GM04504 (cell line): ENCODE measurements around the gene DNAI2.

Source experiments
- DNase-seq: peaks from one replicate; pipeline ENCODE4 v3.0.0-alpha.2; 2012; ENCODE audit warnings: low read depth

DNAI2 gene, protein sequence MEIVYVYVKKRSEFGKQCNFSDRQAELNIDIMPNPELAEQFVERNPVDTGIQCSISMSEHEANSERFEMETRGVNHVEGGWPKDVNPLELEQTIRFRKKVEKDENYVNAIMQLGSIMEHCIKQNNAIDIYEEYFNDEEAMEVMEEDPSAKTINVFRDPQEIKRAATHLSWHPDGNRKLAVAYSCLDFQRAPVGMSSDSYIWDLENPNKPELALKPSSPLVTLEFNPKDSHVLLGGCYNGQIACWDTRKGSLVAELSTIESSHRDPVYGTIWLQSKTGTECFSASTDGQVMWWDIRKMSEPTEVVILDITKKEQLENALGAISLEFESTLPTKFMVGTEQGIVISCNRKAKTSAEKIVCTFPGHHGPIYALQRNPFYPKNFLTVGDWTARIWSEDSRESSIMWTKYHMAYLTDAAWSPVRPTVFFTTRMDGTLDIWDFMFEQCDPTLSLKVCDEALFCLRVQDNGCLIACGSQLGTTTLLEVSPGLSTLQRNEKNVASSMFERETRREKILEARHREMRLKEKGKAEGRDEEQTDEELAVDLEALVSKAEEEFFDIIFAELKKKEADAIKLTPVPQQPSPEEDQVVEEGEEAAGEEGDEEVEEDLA

DNA sequence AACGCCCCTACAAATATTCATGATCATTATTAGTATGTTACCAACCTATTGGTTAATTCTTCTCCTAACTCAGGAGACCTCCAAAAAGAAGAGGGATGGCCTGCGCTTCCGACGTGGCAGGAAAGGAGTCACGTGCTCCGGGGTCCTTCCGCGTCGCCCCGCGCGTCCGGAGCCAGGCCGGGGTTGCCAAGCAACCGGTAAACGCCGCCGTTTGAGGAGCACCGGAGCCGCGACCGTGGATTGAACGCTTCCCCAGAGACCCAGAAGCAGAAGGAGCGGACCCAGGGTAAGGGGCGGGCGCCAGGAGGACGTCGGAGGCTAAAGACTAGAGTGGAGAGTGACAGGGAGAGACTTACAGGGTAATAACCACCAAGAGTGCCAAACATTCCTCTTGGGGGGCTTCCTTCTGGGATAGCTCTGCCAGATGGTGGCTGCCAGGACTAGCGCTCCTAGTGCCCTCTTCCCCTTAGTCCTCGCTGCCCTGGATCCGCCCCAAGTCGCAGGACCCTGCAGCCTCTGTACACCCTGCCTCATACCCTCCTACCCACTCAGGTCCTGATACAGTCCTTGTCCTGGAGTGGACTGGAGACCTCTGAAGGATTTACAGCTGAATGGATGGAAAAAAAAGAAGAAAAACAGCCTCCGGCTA lies at the start of gene DNAI2:
TSS of gene DNAI2 (plus strand) at position 175 of the 649 bp plus-strand sequence. CDS start 7,584 bp downstream, outside the sequence.
- no peak for DNase-seq

DNA sequence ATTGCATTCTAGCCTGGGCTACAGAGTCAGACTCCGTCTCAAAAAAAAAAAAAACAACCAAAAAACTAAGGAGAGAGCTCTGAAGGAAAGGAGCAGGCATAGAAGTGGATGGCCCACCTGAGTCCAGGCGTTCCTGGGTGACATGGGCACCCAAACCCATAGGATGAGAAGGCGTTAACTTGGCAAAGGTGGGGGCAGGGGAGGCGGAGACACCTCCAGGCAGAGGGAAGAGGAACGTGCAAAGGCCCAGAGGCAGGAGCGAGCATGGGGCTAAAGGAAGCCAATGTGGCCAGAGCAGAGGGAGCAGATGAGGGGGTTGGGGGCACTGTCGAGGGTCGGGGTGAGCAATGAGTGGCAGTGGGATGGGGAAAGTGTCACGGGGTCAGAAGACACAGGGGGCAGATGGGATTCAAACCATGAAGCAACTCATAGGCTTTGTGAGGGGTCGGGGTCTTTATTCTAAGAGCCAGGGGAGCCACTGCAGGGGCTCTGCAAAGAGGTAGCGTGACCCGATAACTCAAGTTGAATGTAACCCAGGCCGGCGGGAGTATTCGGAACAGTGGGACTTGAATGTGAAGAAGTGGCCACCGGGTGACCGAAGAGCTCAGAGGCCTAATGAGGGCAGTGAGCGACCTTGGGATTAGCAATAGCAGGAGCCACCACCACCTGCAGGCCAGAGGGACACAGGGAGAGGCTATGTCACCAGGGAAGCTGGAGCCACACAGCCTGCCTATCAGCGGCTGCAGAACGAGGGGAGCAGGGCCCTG lies 48.9 kb upstream of the DNAI2 start:
- no peak for DNase-seq

DNA sequence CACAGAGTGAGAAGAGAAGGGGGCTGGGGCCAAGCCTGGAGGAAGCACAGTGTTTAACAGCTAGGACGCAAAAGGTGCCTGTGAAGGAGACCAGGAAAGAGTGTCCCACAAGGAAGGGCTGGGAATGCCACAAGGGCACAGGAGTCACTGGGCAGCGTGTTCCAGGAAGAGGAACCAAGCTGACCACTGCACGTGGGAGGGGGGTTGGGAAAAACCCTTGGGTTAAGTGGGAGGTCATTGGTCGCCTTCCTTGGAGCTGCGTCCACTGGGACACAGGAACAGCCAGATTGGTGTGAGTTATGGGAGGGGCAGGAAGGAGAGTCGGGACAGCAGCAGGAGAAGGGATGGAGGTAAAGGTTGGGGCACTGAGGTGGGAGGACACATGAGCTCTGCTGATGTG lies 47.8 kb upstream of the DNAI2 start:
- DNase-seq: no peak

DNA sequence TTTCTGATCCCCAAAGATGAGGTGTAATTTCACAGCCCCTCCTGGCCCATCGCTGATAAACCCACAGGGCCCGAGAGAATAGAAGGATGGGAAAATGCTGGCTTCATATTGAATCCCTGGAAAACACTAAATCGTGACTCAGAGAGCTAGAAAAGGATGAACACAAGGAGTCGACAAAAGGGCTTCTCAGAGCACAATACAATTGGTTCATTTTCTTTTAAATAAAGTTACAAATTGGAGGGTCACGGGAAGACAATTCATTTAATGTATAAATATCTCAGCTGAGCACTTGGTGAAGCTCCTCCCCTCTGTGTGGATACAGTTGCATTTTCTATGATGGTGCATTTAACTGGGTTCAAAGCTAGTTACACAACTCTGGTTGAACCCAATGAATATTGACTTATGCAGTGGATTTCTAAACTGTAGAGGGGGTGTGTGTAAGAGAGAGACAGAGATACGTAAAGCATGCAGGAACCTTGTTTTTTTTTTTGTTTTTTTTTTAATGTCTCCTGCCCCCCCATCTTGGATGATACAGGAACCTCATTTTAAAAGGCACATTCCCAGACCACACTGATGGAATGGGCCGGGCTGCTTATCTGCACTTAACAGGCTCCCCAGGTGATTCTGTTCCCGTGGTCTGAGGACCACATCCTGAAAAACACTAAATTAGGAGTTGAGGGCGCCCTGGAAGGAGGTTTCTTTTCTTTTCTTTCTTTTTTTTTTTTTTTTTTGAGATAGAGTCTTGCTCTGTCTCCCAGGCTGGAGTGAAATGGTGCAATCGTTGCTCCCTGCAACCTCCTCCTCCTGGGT lies 46.6 kb upstream of the DNAI2 start:
- DNase-seq: no peak

DNA sequence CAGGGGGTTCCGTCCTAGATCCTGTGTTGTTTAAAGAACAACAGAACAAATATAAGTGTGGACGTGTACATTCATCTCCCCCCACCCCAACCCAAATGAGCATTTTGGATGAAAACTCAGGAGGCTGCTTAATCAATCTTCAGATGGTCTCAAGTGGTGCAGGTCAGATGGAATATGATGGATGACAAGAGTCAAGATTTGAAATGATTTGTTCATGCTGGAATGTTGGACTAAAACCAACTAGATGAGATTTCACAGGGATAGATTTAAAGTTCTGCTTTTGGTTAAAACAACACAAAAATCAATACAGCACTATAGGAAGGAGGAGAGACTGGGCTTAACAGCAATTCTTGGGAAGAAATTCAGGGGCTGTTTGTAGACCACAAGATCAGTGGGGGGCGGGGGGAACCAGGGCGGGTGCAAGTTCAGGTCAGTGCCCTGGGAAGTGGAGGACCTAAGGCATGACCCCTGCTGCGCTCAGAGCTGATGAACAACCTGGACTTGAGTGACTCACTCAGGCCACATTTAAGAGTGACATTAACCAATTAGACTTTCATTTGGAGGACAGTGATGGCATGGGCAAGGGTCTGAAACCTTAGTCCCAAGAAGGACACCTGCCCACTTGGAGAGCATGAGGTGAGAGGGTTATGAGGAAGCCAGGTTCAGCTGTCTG lies 45.6 kb upstream of the DNAI2 start:
- DNase-seq: no peak

DNA sequence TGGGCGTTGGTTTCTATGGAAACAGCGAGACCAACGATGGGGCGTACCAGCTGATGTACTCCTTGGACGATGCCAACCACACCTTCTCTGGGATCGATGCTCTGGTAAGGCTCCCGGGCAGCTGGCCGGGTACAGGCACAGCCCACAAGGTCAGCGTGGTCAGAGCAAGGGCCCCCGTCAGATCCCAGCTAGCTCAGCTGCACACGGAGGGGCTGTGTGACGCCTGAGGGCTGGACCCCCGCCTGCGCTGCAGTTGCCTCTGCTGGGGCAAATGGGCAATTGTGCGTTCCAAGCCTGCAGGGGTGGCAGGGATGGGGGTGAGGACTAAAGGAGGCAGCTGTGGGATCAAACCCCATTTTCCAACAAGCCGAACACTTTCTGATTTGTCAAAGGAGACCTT lies 43.1 kb upstream of the DNAI2 start:
- no peak for DNase-seq

DNA sequence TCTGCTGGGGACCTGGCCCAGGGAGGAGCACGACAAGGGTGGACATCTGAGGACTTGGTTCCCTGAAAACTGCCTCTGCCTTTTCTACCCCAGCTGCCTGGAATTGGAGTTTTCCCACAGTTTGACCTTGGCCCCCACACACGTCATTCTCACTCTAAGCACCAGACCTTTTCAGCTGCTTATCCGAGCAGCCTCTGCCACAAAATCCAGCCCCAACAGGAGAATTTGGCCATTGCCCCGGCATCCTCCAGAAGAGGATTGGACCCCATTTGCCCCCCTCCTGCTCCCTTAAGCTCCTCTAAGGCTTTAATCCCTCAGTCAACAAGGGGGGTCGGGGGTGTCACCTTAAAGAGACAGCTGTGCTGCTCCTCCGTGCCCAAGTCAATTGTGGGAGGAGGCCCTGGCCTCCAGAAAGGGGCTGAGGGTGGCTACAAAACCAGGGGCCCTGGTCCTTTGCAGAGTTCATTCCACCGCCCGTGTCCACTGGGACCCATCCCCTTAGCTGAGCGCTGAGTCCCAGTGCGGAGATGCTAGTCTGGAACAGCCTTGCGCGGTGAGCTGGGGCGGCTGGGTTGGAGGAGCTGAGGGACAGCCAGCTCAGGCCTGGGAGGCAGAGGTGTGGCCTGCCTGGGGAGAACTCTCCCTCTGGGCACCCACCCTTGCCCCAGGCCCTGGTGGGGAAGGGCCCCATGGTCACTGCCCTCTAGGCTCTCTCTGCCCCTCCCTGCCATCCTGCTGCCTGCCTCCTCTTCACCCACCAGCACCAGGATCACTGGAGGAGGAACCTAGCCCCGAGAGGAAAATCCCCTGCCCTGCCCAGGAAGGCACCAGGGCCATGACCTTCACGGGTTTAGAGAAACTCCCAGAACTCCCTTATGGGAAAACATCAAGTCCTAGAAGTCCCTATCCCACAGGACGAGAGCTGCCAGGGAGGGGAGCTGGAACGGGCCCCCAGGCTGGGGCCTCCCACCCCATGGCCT lies 41.8 kb upstream of the DNAI2 start:
- DNase-seq: no peak

DNA sequence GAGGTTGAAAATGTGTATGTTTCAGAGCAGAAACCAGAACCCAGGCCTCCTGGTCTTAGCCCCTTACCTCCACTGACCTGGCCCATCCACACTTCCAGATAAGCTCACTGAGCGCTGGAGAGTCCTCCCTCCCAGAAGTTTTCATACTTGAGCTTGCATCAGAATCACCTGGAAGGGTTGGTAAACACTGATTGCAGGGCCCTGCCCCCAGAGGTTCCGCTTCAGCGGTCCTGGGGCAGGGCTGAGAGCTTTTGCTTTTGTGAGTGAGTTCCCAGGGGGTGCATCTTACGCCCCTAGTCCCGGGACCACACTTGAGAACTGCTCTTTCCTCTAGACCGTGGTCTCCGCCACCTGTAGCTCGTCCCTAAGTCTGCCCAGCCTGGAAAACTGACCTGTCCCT lies 40.1 kb upstream of the DNAI2 start:
- DNase-seq: no peak

DNA sequence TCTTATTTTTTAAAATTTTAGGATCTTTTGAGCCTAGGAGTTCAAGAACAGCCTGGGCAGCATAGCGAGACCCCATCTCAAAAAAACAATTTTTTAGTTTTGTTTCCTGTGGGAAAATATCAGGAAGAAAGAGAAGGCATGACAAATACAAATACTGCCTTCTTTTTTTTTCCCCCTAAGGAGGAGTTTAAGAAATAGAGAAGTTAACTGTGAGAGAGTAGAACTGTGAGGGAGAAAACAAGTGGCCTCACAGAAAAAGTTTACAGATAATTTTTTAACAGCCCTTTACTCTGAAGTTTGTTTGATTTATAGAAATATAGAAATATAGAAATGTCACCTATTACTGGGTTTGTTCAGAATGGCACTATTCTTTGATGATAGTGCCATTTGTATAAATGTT lies 39.5 kb upstream of the DNAI2 start:
- no peak for DNase-seq

DNA sequence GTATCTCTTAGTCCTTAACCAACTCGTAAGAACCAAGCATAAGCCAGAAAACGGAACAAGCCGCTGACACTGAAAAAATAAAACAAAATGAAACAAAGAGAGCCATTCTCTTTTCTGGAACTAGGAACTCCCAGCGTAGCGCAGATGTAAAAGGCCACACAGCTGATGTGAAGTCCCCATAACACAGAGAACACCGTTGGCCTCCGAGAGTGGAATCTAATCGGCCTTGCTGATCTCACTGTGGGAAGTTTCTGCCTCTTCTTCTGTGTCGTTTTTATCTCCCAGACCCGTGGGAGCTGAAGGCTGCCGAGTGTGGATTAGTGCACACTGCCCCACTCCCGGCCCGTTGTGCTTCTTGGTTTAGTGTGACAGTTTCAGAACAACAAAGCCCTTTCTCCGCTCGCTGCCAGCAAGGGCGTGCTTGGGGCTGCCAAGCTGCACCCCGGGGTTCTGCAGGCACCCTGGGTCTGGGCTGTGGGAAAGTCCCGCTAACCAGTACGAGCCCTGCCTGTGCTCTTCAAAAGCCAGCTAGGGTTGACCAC lies 38.9 kb upstream of the DNAI2 start:
- no peak for DNase-seq

DNA sequence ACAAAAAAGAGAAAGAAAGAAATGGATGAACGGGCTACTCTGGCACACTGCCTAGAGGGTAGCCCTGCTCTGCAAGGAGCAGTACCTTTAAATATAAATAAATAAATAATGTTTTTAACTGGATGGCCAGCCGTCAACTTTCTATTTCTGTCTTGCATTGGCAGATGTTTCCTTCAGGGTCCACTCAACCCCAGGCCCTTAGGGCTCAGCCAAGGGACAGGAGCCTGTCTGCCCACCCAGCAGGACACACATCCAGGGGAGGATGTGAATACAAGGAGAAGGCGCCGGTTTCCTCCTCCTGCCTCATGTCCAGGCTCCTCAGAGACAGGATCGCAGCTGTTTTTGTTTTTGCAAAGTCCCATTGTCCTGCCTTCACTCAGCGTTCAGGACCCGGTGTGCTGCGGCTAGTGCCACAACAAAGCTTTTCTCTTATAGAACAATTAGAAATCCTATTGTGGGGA lies 38.1 kb upstream of the DNAI2 start:
- no peak for DNase-seq

DNA sequence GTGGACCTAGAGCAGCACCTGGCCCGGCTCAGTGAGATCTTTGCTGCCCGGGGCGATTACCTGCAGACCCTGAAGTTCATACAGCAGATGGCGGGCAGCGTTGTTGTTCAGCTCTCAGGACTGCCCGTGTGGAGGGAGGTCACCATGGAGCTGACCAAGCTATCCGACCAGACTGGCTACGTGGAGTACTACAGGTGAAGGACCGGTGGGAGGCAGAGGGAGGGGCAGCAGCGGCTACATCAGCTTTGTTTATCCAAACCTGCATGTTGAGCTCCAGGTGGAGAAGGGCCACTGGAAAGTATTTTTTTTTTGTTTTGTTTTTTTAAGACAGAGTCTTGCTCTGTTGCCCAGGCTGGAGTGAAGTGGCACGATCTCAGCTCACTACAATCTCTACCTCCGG lies 36.7 kb upstream of the DNAI2 start:
- no peak for DNase-seq

DNA sequence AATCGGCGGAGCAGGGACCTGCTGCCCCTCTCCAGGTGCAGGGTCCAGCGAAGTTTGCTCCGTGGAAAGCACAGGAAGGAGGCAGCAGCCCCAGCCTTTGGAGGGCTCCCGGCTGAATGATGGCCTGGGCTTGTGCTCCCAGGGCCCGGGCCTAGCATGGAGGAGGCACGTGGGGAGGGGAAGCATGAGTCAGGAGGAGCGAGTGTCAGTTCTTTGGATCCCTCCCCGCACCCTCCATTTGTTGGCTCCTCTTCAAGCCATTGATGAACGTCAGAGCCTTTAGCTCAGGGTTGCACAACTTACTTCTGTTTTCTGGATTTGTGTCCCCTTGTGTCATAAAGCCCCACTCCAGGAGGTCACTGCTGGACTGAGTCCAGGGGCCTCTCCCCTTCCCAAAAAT lies 34.9 kb upstream of the DNAI2 start:
- no peak for DNase-seq

DNA sequence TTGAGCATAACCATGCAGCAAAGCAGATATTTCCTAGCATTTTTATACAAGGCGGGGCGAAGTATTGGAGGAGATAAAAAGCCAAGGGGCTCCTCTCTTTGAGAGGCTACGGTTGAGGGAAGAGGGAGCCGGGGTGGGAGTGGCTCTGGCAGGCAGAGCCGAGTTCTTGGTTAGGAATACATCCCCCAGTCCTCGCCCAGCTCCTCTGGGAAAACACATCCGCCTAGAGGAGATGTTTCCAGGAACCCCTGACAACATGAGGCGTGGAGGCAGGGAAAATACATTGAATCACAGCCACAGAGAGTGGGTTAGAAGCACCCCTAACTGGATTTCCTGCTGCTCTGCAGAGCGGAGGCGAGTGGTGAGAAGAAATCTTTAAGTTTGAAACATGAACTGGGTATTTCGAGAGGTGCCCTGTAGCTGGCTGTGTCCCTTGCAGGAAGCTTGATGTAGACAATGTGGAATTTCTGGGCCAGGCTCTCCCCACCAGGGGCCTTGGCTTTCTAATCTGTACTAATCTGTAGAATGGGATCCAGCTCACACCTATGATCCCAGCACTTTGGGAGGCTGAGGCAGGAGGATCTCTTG lies 33.3 kb upstream of the DNAI2 start:
- no peak for DNase-seq

DNA sequence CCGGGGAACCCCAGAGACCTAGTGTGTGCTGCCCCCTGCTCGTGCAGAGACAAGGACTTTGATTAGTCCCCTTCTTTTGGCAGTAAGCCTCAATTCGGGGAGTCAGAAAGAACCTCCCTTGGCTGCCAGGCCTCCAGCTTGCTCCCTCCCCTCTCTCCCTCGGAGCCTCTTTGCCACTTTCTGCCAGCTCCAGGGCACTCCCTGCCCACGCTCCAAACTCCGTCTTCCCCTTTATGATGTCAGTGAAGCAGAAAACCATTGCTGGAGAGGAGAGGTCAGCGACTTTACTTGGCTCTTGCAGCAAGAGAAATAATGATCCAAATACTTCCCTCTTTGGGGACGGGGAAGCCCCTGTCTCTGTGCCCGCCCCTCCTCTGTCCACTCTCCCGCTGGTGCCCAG lies 32.6 kb upstream of the DNAI2 start:
- no peak for DNase-seq

DNA sequence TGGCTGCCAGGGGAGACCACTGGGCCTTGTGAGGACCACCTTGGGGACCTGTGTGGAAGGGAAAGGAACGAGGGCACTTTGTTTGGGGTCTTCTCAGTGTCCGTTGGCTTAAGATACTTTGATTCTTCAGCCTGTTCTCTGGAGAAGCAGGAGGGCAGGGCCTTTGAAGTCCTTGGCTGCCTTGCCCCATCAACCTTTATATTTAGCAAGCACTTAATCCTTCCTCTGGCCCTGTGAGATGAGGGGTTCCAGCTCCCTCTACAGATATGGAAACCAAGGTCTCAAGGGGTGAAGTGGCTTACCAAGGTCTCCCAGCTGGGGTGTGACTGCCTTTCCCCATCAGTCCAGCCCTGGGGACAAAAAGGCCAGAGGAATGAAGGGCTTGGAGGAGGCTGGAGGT lies 32.2 kb upstream of the DNAI2 start:
- DNase-seq: no peak

DNA sequence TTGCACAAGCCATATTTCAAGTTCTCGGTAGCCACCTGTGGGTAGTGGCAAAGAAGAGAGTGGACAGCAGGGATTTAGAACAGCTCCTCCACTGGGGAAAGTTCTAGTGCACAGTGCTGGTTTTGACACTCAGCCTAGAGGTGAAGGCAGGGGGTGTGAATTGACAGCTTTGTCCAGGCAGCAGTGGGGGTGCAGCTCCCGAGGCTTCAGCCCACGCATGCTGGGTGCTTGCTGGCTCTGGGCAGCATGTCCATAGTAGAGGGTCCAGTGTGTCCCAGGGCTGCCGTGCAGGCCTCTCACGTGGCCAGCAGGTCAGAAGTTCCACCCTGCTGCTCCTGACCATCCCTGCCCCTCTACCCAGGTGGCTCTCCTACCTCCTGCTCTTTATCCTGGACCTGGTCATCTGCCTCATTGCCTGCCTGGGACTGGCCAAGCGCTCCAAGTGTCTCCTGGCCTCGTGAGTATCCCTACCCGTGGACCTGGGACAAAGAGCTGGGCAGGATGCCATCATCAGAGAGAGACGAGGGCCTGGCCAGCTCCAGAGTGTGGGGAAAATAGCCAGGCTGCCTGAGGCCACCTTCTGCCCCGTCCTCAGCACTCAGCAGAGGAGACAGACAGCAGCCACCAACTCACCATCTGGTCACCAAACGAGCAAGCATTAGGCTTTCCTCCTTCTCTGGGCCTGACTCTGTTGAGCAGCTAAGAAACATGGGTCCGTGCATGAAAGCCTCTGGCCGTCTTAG lies 30.9 kb upstream of the DNAI2 start:
- no peak for DNase-seq

DNA sequence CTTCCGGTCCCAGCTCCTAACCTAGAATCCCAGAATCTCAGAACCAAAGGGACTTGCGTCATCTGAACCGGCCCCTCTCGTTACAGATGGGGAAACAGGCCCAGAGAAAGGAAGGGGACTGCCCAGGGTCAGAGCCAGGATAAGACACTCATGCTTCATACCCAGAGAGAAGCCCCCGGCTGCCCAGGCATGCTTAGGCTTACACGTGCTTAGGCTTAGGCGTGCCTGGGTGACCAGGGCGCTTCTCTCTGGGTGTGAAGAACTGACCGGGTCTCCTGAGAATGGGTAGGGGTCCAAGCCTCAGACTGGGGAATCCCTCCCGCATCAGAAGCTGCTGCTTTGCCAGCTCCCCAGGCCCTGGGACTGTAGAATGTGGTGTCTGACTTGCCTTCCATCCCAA lies 29.9 kb upstream of the DNAI2 start:
- DNase-seq: no peak
